Transverse colon (tissue), 3 donors: ENCODE data around the gene COL4A1.

Source experiments
- CTCF ChIP-seq, 5 experiments: fragments of 200-600 bp in 3 of 5; fragments of 450-650 bp in 2 of 5; sonication (generic) in 3 of 5; IDR thresholded peaks; 1 replicate in 2 of 5; 2 replicates in 3 of 5; pipeline ENCODE4 v1.5.1; 2016 to 2017; ENCODE audit warnings: antibody characterized with exemption in 5 of 5, inconsistent platforms in 3 of 5, mild to moderate bottlenecking in 2 of 5, moderate library complexity in 1 of 5
- POLR2A ChIP-seq: fragments of 450-650 bp; IDR thresholded peaks from one replicate; pipeline ENCODE4 v1.6.1; 2016; ENCODE audit warnings: antibody characterized with exemption, mild to moderate bottlenecking, moderate library complexity

GRCh38 chr13:110285991-110286832 lies 20.7 kb downstream of the COL4A1 start:
- TF ChIP-seq POLR2A (no peak), CTCF (IDR thresholded peaks at IDR 0.05) (no peak)
